ENCODE measurements around the gene DHH.

Gene DHH

GRCh38 chr12:49109641-49110463 lies 15.3 kb upstream of the DHH start:
- peak; percentile 75 for DNase-seq (ENCODE audit: low spot score)

- no peak for DNase-seq (ENCODE audit: low spot score)
These were observed 14.4 kb upstream of the DHH start for GRCh38 chr12:49108958-49109404.

GRCh38 chr12:49105504-49106084 lies 11.0 kb upstream of the DHH start:
- no peak for DNase-seq (ENCODE audit: low spot score)

GRCh38 chr12:49104822-49105221 lies 10.2 kb upstream of the DHH start:
- no peak for DNase-seq (ENCODE audit: low spot score)

GRCh38 chr12:49100380-49100779 lies 5.8 kb upstream of the DHH start:
- no peak for DNase-seq (ENCODE audit: low spot score)

GRCh38 chr12:49098703-49099102 lies 4.1 kb upstream of the DHH start:
- DNase-seq (ENCODE audit: low spot score), result no peak

- peak; percentile 85 for DNase-seq (ENCODE audit: low spot score)
These were observed 3.4 kb upstream of the DHH start for GRCh38 chr12:49098035-49098451.

GRCh38 chr12:49097381-49097780 lies 2.8 kb upstream of the DHH start:
- DNase-seq (ENCODE audit: low spot score), result no peak

- no peak for DNase-seq (ENCODE audit: low spot score)
These were observed 369 bp upstream of the DHH start for GRCh38 chr12:49094975-49095365.

GRCh38 chr12:49093792-49094159 lies 825 bp downstream of the DHH start:
- peak; percentile 42 for DNase-seq (ENCODE audit: low spot score)

- no peak for DNase-seq (ENCODE audit: low spot score)
These were observed 1.7 kb downstream of the DHH start for GRCh38 chr12:49092816-49093406.

GRCh38 chr12:49092086-49092815 lies 2.4 kb downstream of the DHH start:
- DNase-seq (ENCODE audit: low spot score), result peak; percentile 76

- DNase-seq (ENCODE audit: low spot score), result no peak
These were observed 2.8 kb downstream of the DHH start for GRCh38 chr12:49091836-49092085.

GRCh38 chr12:49091056-49091835 lies 3.4 kb downstream of the DHH start:
- DNase-seq (ENCODE audit: low spot score), result no peak

GRCh38 chr12:49089821-49090773 lies 4.5 kb downstream of the DHH start:
- peak; percentile 50 for DNase-seq (ENCODE audit: low spot score)

GRCh38 chr12:49088932-49089330 lies 5.7 kb downstream of the DHH start:
- DNase-seq (ENCODE audit: low spot score), result no peak

GRCh38 chr12:49088150-49088931 lies 6.3 kb downstream of the DHH start:
- peak; percentile 85 for DNase-seq (ENCODE audit: low spot score)

- DNase-seq (ENCODE audit: low spot score), result no peak
These were observed 8.5 kb downstream of the DHH start for GRCh38 chr12:49086116-49086515.

- DNase-seq (ENCODE audit: low spot score), result no peak
These were observed 10.2 kb downstream of the DHH start for GRCh38 chr12:49084438-49084837.

GRCh38 chr12:49079793-49080192 lies 14.8 kb downstream of the DHH start:
- DNase-seq (ENCODE audit: low spot score), result no peak
